HepG2 (cell line): Measurements from ENCODE around the gene SMURF2. TPM values are rescaled to one million over a fixed set of nuclear protein-coding genes. Genes with fewer than 3 reads are reported as not detected.

Source experiments
- FOSL1 ChIP-seq: sonication (generic); formaldehyde crosslinking; IDR thresholded peaks from 2 replicates; pipeline ENCODE4 v1.9.0; 2021; ENCODE audit warnings: missing genetic modification reagents, borderline replicate concordance
- GATAD1 ChIP-seq: IDR thresholded peaks from 2 replicates; pipeline ENCODE4 v1.6.1; 2016; ENCODE audit warnings: missing genetic modification reagents, missing compliant biosample characterization
- GATAD2A ChIP-seq: IDR thresholded peaks from 2 replicates; pipeline ENCODE4 v1.6.1; 2016
- MAZ ChIP-seq, 2 experiments: sonication (generic) in 1 of 2; formaldehyde crosslinking in 1 of 2; IDR thresholded peaks; 2 replicates each; pipeline versions ENCODE4 v1.5.0 to v1.6.1; 2012 to 2020; ENCODE audit warnings: low read depth in 2 of 2, mild to moderate bottlenecking in 2 of 2, borderline replicate concordance in 1 of 2, improper control_type of control experiment in 1 of 2, low read length in 1 of 2, missing genetic modification reagents in 1 of 2, moderate library complexity in 1 of 2
- SMARCC2 ChIP-seq: fragments of 450-650 bp; IDR thresholded peaks from 2 replicates; pipeline ENCODE4 v1.6.1; 2017; ENCODE audit warnings: antibody characterized with exemption, mild to moderate bottlenecking
- SUZ12 ChIP-seq: fragments of 150-350 bp; IDR thresholded peaks from 2 replicates; pipeline ENCODE4 v1.6.1; 2014; ENCODE audit warnings: low read depth, low read length
- ZMYM4 ChIP-seq: sonication (generic); formaldehyde crosslinking; IDR thresholded peaks from 2 replicates; pipeline ENCODE4 v1.8.1; 2023; ENCODE audit warnings: mild to moderate bottlenecking, missing genetic modification reagents
- ZNF20 ChIP-seq: sonication (generic); formaldehyde crosslinking; IDR thresholded peaks from 2 replicates; pipeline ENCODE4 v1.4.0; 2020; ENCODE audit warnings: mild to moderate bottlenecking, moderate library complexity, missing genetic modification reagents
- ZNF292 ChIP-seq: sonication (generic); formaldehyde crosslinking; IDR thresholded peaks from 2 replicates; pipeline ENCODE4 v1.8.1; 2022; ENCODE audit warnings: mild to moderate bottlenecking, low read depth, missing genetic modification reagents, borderline replicate concordance
- ZNF33A ChIP-seq: sonication (generic); formaldehyde crosslinking; IDR thresholded peaks from 2 replicates; pipeline ENCODE4 v1.5.1; 2020; ENCODE audit warnings: missing genetic modification reagents, mild to moderate bottlenecking, moderate library complexity, borderline replicate concordance
- ZNF343 ChIP-seq: sonication (generic); formaldehyde crosslinking; IDR thresholded peaks from 2 replicates; pipeline ENCODE4 v1.4.0; 2020; ENCODE audit warnings: mild to moderate bottlenecking, missing genetic modification reagents
- ZNF382 ChIP-seq: sonication (generic); formaldehyde crosslinking; IDR thresholded peaks from 2 replicates; pipeline ENCODE4 v1.5.0; 2020; ENCODE audit warnings: missing genetic modification reagents, mild to moderate bottlenecking, borderline replicate concordance
- ZNF383 ChIP-seq: sonication (generic); formaldehyde crosslinking; IDR thresholded peaks from 2 replicates; pipeline ENCODE4 v1.4.0; 2020; ENCODE audit warnings: missing genetic modification reagents, mild to moderate bottlenecking, borderline replicate concordance
- ZNF572 ChIP-seq: sonication (generic); formaldehyde crosslinking; IDR thresholded peaks from 2 replicates; pipeline ENCODE4 v1.5.1; 2020; ENCODE audit warnings: mild to moderate bottlenecking, missing genetic modification reagents
- ZNF614 ChIP-seq: IDR thresholded peaks from 2 replicates; pipeline ENCODE4 v1.6.1; 2018; ENCODE audit warnings: missing biosample characterization, missing genetic modification reagents, inconsistent platforms, borderline replicate concordance
- ZNF773 ChIP-seq: sonication (generic); formaldehyde crosslinking; IDR thresholded peaks from 2 replicates; pipeline ENCODE4 v1.4.0; 2020; ENCODE audit warnings: missing genetic modification reagents, borderline replicate concordance
- polyA plus RNA-seq, 8 experiments: library from polyadenylated mRNA; depleted of rRNA in 3 of 8; stranded (reverse) in 7 of 8; unstranded in 1 of 8; fragments of >200 nt; fragmentation: Illumina TruSeq in 4 of 8; extraction: Trizol in 4 of 8; gene quantifications; 2 replicates each; pipeline versions ENCODE4 v1.2.1 to v1.2.3, GENCODE V29; 2011 to 2016; ENCODE audit warnings: low read depth in 4 of 8, missing spikeins in 1 of 8, mixed read lengths in 1 of 8; ENCODE audit not compliant: insufficient read depth in 1 of 8
- total RNA-seq, 5 experiments: library from RNA; depleted of rRNA; stranded (reverse); fragments of >200 nt; fragmentation: Illumina TruSeq; extraction: Trizol; gene quantifications; 2 replicates each; pipeline ENCODE4 v1.2.3, GENCODE V29; 2016; ENCODE audit warnings: low read depth in 1 of 5
- TF ChIP-seq, protein P1 (sequence below): sonication (generic); formaldehyde crosslinking; IDR thresholded peaks from 2 replicates; pipeline ENCODE4 v1.4.0; 2020; ENCODE audit warnings: missing genetic modification reagents, borderline replicate concordance
- TF ChIP-seq, protein P2 (sequence below): sonication (generic); formaldehyde crosslinking; IDR thresholded peaks from 2 replicates; pipeline ENCODE4 v1.8.0; 2022; ENCODE audit warnings: low read depth, missing genetic modification reagents
- TF ChIP-seq, protein P3 (sequence below): sonication (generic); formaldehyde crosslinking; IDR thresholded peaks from 2 replicates; pipeline ENCODE4 v1.9.0; 2021; ENCODE audit warnings: missing genetic modification reagents, mild to moderate bottlenecking, borderline replicate concordance
- TF ChIP-seq, protein P4 (sequence below): IDR thresholded peaks from 2 replicates; pipeline ENCODE4 v1.6.1; 2016; ENCODE audit warnings: mild to moderate bottlenecking
- TF ChIP-seq, protein P5 (sequence below): sonication (generic); formaldehyde crosslinking; IDR thresholded peaks from 2 replicates; pipeline ENCODE4 v1.5.0; 2020; ENCODE audit warnings: missing genetic modification reagents

The SMURF2 gene
- total and polyA plus RNA-seq, 2 of the 13 experiments (the other 11 are each of a cell fraction or from before 2014, with no cell fraction given) = 14.9 to 24.3 TPM

DNA sequence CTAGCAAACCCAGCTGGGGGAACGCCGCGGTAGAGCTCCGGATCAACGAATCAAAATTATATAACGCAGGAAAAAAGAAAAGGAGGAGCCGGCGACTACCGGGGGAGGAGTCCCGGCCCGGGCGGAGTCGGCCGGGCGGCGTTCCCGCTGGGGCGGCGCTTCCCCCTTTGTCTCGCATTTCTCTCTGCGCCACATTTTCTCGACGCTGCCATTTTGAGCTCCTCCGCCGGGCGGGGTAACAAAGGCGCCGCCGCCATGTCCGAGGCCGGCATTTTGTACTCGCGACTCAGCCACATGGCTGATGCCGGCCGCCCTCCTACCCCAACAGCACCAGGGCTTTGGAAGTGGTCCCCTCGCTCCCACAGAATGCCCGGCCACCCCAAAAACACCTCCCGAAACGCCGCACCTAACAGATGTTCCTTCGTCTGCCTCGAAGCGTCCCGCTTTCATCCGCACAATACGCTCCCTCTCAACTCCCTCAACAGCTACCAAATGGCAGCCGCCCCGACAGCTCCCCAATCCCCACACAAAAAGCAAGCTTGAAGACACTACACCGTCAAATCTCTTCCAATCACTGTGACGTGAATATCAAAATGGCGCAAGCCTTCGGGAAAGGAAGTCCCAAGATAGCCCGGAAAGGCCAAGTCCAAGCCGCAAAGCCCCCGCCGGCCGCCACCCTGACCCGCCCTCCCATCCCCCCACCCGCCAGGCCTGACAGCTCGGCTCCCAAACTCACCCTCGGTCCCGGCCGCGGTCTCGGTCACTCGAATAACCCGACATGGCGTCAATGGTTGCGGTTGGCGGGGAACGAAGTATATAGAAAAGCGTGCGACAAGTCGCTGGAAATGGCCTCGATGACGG, 156.5 kb downstream of the SMURF2 start (continued):
- TF ChIP-seq, protein P1, sequence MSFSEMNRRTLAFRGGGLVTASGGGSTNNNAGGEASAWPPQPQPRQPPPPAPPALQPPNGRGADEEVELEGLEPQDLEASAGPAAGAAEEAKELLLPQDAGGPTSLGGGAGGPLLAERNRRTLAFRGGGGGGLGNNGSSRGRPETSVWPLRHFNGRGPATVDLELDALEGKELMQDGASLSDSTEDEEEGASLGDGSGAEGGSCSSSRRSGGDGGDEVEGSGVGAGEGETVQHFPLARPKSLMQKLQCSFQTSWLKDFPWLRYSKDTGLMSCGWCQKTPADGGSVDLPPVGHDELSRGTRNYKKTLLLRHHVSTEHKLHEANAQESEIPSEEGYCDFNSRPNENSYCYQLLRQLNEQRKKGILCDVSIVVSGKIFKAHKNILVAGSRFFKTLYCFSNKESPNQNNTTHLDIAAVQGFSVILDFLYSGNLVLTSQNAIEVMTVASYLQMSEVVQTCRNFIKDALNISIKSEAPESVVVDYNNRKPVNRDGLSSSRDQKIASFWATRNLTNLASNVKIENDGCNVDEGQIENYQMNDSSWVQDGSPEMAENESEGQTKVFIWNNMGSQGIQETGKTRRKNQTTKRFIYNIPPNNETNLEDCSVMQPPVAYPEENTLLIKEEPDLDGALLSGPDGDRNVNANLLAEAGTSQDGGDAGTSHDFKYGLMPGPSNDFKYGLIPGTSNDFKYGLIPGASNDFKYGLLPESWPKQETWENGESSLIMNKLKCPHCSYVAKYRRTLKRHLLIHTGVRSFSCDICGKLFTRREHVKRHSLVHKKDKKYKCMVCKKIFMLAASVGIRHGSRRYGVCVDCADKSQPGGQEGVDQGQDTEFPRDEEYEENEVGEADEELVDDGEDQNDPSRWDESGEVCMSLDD (CRISPR knock-in tag) = 0 out of 2 replicates have a peak, but pooled peaks have one; percentile 51
- no peak for TF ChIP-seq ZNF382 (CRISPR knock-in tag)
- no peak for TF ChIP-seq SMARCC2
- TF ChIP-seq GATAD2A (CRISPR knock-in tag) = peak; percentile 46; the same call in 1 of the 2 replicates
- TF ChIP-seq, protein P2, sequence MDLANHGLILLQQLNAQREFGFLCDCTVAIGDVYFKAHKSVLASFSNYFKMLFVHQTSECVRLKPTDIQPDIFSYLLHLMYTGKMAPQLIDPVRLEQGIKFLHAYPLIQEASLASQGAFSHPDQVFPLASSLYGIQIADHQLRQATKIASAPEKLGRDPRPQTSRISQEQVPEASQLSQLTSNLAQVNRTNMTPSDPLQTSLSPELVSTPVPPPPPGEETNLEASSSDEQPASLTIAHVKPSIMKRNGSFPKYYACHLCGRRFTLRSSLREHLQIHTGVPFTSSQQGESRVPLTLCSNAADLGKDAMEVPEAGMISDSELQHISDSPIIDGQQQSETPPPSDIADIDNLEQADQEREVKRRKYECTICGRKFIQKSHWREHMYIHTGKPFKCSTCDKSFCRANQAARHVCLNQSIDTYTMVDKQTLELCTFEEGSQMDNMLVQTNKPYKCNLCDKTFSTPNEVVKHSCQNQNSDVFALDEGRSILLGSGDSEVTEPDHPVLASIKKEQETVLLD = no peak; the same call in 1 of the 2 replicates
- TF ChIP-seq, protein P3, sequence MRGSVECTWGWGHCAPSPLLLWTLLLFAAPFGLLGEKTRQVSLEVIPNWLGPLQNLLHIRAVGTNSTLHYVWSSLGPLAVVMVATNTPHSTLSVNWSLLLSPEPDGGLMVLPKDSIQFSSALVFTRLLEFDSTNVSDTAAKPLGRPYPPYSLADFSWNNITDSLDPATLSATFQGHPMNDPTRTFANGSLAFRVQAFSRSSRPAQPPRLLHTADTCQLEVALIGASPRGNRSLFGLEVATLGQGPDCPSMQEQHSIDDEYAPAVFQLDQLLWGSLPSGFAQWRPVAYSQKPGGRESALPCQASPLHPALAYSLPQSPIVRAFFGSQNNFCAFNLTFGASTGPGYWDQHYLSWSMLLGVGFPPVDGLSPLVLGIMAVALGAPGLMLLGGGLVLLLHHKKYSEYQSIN = no peak
- TF ChIP-seq ZNF292 (CRISPR knock-in tag) = no peak
- no peak for TF ChIP-seq ZNF343 (CRISPR knock-in tag)
- 0 out of 2 replicates have a peak, but pooled peaks have one; percentile 24 for TF ChIP-seq GATAD1
- TF ChIP-seq ZNF773 (CRISPR knock-in tag) = no peak
- no peak for TF ChIP-seq ZNF383 (CRISPR knock-in tag)
- no peak; the same call in 1 of the 2 replicates for TF ChIP-seq ZMYM4
- TF ChIP-seq ZNF33A (CRISPR knock-in tag) = no peak
- peak; percentile 72; the same call in 1 of the 2 replicates for TF ChIP-seq MAZ (IDR thresholded peaks at IDR 0.05; ENCODE audit: borderline replicate concordance, low read depth, low read length)
- 0 out of 2 replicates have a peak, but pooled peaks have one; percentile 22 for TF ChIP-seq MAZ (CRISPR knock-in tag; IDR thresholded peaks at IDR 0.05; ENCODE audit: low read depth)
- TF ChIP-seq ZNF614 = no peak; the same call in 1 of the 2 replicates
- TF ChIP-seq ZNF572 (CRISPR knock-in tag) = no peak
- TF ChIP-seq, protein P4, sequence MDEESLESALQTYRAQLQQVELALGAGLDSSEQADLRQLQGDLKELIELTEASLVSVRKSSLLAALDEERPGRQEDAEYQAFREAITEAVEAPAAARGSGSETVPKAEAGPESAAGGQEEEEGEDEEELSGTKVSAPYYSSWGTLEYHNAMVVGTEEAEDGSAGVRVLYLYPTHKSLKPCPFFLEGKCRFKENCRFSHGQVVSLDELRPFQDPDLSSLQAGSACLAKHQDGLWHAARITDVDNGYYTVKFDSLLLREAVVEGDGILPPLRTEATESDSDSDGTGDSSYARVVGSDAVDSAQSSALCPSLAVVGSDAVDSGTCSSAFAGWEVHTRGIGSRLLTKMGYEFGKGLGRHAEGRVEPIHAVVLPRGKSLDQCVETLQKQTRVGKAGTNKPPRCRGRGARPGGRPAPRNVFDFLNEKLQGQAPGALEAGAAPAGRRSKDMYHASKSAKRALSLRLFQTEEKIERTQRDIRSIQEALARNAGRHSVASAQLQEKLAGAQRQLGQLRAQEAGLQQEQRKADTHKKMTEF = peak; percentile 80
- no peak for TF ChIP-seq SUZ12
- no peak for TF ChIP-seq ZNF20
- TF ChIP-seq FOSL1 = no peak
- TF ChIP-seq, protein P5, sequence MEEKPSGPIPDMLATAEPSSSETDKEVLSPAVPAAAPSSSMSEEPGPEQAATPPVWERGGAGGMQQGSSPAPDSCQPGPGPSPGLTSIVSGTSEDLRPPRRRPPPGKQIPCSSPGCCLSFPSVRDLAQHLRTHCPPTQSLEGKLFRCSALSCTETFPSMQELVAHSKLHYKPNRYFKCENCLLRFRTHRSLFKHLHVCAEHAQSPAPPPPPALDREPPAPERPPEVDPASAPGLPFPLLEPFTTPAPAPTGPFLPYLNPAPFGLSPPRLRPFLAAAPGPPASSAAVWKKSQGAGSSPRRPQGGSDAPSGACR (CRISPR knock-in tag) = no peak
